Activated CD4-positive, alpha-beta T cell treated with anti-CD3 and anti-CD28 coated beads, Interleukin-2, amount 10 ng/mL, durations not matched to agents 24 days and 14 days (primary cell): ENCODE data around the gene IGFBP2. TPM values are rescaled to one million over a fixed set of nuclear protein-coding genes. Genes with fewer than 3 reads are reported as not detected.

Experiments used
- DNase-seq: peaks from one replicate; pipeline ENCODE4 v3.0.0; 2022
- H3K27ac Mint-ChIP-seq: one replicate; pipeline ENCODE4 v1.8.0; 2022; ENCODE audit warnings: mild to moderate bottlenecking, mixed read lengths
- H3K27me3 Mint-ChIP-seq: one replicate; pipeline ENCODE4 v1.8.0; 2022; ENCODE audit warnings: mixed read lengths
- H3K36me3 Mint-ChIP-seq: one replicate; pipeline ENCODE4 v1.8.0; 2022; ENCODE audit warnings: low read depth, mild to moderate bottlenecking, mixed read lengths
- H3K4me1 Mint-ChIP-seq: one replicate; pipeline ENCODE4 v1.8.0; 2021; ENCODE audit warnings: mixed read lengths
- H3K4me3 Mint-ChIP-seq: one replicate; pipeline ENCODE4 v1.8.0; 2022; ENCODE audit warnings: mild to moderate bottlenecking, moderate library complexity, mixed read lengths
- H3K9me3 Mint-ChIP-seq: one replicate; pipeline ENCODE4 v1.8.0; 2021; ENCODE audit warnings: mixed read lengths
- intact Hi-C: fragments of 100-400 bp; cut with micrococcal nuclease; formaldehyde crosslinking; loops from one replicate; pipeline ENCODE4 v1.15.1; 2023
- total RNA-seq: library from RNA; stranded (reverse); gene quantifications from 2 replicates; pipeline ENCODE4 v1.2.3, GENCODE V29; 2022

Gene IGFBP2
- total RNA-seq, 1 donor from 2014 or later = 42.4 TPM

DNA sequence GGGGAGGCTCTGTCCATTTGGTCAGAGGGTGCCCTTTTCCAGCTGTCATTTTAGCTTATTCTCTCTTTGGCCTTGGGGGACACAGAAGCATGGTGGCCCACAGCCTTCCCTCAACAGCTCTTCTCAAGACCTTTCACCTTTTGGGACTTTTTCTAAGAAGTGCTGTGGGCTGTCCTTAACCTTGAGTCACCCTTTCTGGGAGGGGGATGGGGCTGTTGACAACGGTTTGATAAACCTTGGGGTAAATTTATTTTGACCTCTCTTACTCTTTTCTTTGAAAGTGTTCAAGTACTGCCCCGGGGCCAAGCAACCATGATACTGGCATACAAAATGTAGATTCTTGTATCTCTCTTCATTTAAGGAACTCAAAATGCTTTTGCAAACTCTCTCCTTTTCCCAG is 48.5 kb downstream of the IGFBP2 start:
- DNase-seq = no peak
- no peak overlapping the region for H3K4me3 Mint-ChIP-seq
- H3K27ac Mint-ChIP-seq = no peak overlapping the region
- H3K9me3 Mint-ChIP-seq = no peaks in the 10 kb centered on the region
- peaks cover 9% of the 10 kb centered on the region for H3K4me1 Mint-ChIP-seq
- peaks cover 17% of the 10 kb centered on the region for H3K27me3 Mint-ChIP-seq
- H3K36me3 Mint-ChIP-seq = no peaks in the 10 kb centered on the region
- intact Hi-C loops = loop anchor here (1.0 to 5.0 kb wide), 3 partner anchors 461 to 1031 kb away; no protein-coding TSS in a partner anchor

DNA sequence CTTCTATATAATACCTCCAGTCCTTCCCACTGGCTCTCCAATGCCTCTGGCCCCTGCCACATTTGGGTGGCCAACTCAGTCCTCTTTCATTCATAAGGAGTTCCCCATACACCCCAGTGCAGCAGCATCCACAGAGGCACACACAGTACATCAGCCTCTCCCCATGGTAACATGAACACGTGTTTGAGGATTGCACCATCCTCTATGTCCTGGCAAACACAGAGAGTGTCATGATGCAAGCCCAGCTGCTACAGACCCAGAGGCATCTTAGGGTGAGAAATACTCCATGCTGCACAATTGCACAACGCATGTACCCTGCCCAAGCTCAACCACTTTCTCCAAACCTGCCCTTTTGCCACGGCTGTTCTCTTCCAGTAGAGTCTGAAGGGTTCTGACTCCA is 50.6 kb downstream of the IGFBP2 start:
- peaks cover 9% of the 10 kb centered on the region for H3K4me1 Mint-ChIP-seq
- H3K27me3 Mint-ChIP-seq = peaks cover 23% of the 10 kb centered on the region
- DNase-seq = no peak
- H3K36me3 Mint-ChIP-seq = no peaks in the 10 kb centered on the region
- no peak overlapping the region for H3K27ac Mint-ChIP-seq
- no peak overlapping the region for H3K4me3 Mint-ChIP-seq
- intact Hi-C loops = loop anchor here (2.0 to 5.0 kb wide), 2 partner anchors 458 to 1029 kb away; no protein-coding TSS in a partner anchor
- no peaks in the 10 kb centered on the region for H3K9me3 Mint-ChIP-seq

DNA sequence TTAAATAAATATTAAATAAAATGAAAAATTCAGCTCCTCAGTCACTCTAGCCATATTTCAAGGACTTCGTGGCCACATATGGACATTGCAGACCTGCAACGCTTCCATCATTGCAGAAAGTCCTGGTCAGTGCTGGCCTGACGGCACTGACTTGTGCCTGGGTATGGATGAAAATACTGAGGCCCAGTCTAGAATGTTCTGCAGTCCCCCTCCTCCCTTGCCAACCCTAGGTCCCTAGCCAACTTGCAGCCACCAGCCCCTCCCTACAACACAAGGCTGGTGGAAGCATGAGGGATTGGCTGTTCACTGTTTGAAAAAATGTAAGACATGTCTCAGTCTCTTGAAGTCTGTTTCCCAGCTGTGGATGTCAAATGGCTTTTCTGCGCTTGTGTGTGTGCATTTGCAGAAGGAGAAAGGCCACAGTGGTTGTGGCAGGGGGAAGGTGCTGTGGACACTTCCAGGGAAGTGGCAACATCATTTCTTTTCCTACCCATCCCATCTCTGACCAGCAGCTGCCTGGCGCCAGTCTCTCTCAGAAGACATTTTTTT is 52.2 kb downstream of the IGFBP2 start:
- no peak for DNase-seq
- Mint-ChIP-seq H3K27me3 (peaks cover 33% of the 10 kb centered on the region), H3K27ac (no peak overlapping the region), H3K9me3 (no peaks in the 10 kb centered on the region), H3K4me1 (peaks cover 11% of the 10 kb centered on the region), H3K4me3 (no peak overlapping the region), H3K36me3 (no peaks in the 10 kb centered on the region)
- intact Hi-C loops = no loop called here

DNA sequence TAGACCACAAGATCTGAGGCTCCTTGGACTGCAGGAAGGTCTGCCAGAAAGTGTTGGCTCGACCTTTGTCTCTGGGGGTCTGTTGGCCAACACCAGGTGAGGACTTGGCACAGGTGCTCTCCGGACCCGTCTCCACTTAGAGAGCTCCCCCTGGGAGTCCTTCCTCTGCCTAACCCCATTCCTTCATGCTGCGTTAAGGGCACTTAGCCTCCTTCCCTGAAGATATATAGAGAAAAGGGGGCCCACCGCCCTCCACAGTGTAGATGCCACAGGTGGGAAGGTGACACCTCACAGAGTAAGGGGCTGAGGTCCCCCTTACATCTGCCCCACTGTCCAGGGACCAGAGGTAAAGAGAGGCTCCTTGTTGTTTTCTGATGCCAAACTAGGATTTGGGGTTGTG is 53.9 kb downstream of the IGFBP2 start:
- H3K4me1 Mint-ChIP-seq = peaks cover 12% of the 10 kb centered on the region
- no peak for DNase-seq
- H3K36me3 Mint-ChIP-seq = no peaks in the 10 kb centered on the region
- no peak overlapping the region for H3K27ac Mint-ChIP-seq
- H3K27me3 Mint-ChIP-seq = peaks cover 43% of the 10 kb centered on the region
- H3K9me3 Mint-ChIP-seq = no peaks in the 10 kb centered on the region
- H3K4me3 Mint-ChIP-seq = no peak overlapping the region
- intact Hi-C loops = no loop called here

DNA sequence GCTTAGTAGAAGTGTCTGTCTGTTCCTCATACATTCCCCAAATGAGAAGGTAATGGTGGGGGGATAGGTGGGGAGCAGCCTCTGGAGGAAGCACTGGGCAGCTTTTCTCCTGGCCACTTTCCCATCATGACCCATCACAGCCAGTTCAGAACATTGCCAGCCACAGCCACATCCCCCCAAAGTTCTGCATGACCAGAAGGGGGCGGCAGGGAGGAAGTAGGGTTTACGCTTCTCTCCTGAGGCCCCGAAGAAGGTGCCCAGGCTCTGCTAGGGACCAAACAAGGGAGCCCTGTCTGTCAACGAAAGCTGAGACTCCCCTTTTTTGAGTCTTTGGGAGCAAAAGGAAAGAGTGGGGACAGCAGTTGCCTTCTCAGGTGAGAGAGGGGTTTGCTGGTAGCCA is 54.4 kb downstream of the IGFBP2 start:
- peak; percentile 66 for DNase-seq
- H3K9me3 Mint-ChIP-seq = no peaks in the 10 kb centered on the region
- intact Hi-C loops = no loop called here
- H3K27me3 Mint-ChIP-seq = peaks cover 47% of the 10 kb centered on the region
- no peak overlapping the region for H3K4me3 Mint-ChIP-seq
- H3K4me1 Mint-ChIP-seq = peaks cover 12% of the 10 kb centered on the region
- no peaks in the 10 kb centered on the region for H3K36me3 Mint-ChIP-seq
- H3K27ac Mint-ChIP-seq = no peak overlapping the region

DNA sequence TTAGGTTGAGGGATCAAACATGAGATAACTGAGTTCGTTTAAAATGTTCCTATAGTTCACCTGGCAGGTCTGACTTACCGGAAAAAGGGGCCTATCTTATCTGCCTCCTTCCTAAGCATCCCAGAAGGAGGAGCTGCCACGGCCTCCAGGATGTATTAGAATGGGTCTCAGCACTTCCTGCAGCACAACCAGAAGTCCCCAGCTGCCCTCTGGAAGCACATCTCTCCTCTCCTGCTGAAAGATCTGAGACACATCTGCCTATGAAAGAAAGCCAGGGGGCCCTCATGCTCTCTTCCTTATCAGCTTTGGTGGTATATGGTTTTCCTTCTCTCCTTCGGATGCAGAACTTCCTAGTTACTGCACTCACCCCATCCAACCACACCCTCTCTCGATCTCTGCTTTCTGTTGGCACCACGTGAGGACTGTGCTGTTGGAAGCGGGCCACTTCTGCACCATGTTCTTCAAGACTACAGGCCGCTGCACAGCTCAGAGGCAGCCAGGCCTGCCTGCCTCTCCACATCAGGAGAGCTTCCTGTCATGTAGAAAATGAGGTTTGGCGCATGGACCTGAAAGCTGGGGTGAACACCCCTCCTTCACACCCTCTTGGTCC is 55.6 kb downstream of the IGFBP2 start:
- Mint-ChIP-seq H3K9me3 (no peaks in the 10 kb centered on the region), H3K27me3 (peaks cover 51% of the 10 kb centered on the region), H3K4me3 (no peak overlapping the region), H3K36me3 (no peaks in the 10 kb centered on the region), H3K27ac (no peak overlapping the region), H3K4me1 (peaks cover 17% of the 10 kb centered on the region)
- intact Hi-C loops = no loop called here
- no peak for DNase-seq

DNA sequence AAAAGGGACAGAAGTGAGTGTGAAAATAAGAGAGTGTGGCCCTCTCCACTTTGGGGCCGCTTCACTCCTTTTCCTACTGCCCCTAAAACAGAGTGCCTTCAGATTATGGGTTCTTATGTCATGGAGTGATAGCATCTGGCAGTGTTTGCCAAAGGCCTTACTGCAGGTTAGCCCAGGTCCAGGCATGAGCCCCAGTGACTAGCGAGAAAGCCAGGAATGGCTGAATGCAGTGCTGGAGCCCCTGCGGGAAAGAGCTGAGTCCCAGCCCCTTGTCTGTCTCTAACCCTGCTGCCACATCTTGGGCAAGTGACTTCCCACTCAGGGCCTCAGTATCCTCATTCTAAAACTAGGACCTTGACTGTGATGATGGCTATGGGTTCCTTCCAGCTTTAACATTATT is 56.2 kb downstream of the IGFBP2 start:
- Mint-ChIP-seq H3K4me1 (peaks cover 21% of the 10 kb centered on the region), H3K27me3 (peaks cover 51% of the 10 kb centered on the region), H3K27ac (no peak overlapping the region), H3K36me3 (no peaks in the 10 kb centered on the region), H3K4me3 (no peak overlapping the region), H3K9me3 (no peaks in the 10 kb centered on the region)
- intact Hi-C loops = no loop called here
- no peak for DNase-seq

DNA sequence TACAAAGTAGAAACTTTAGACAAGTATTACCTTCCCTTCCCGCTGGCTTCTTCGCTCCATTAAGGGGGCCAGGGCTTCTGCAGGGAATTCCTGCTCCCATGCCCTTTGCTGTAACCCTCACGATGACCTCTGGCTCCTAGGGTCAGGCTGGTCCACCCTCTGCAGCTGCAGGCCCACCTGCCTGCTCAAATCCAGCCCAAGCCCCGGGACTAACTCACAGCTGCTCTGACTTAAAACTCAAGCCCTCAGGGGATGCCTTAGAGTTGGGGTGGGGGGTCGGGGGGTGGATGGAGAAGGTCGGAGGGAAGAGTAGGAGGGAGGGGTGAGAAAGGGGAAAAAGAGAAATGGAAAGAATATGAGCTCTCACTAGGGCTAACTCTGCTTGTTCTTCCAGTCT is 57.2 kb downstream of the IGFBP2 start:
- H3K9me3 Mint-ChIP-seq = no peaks in the 10 kb centered on the region
- peaks cover 53% of the 10 kb centered on the region for H3K27me3 Mint-ChIP-seq
- peaks cover 21% of the 10 kb centered on the region for H3K4me1 Mint-ChIP-seq
- no peak overlapping the region for H3K4me3 Mint-ChIP-seq
- no peak overlapping the region for H3K27ac Mint-ChIP-seq
- intact Hi-C loops = loop anchor here (5.0 kb wide), 2 partner anchors 167 to 1067 kb away; no protein-coding TSS in a partner anchor
- no peak for DNase-seq
- H3K36me3 Mint-ChIP-seq = no peaks in the 10 kb centered on the region

DNA sequence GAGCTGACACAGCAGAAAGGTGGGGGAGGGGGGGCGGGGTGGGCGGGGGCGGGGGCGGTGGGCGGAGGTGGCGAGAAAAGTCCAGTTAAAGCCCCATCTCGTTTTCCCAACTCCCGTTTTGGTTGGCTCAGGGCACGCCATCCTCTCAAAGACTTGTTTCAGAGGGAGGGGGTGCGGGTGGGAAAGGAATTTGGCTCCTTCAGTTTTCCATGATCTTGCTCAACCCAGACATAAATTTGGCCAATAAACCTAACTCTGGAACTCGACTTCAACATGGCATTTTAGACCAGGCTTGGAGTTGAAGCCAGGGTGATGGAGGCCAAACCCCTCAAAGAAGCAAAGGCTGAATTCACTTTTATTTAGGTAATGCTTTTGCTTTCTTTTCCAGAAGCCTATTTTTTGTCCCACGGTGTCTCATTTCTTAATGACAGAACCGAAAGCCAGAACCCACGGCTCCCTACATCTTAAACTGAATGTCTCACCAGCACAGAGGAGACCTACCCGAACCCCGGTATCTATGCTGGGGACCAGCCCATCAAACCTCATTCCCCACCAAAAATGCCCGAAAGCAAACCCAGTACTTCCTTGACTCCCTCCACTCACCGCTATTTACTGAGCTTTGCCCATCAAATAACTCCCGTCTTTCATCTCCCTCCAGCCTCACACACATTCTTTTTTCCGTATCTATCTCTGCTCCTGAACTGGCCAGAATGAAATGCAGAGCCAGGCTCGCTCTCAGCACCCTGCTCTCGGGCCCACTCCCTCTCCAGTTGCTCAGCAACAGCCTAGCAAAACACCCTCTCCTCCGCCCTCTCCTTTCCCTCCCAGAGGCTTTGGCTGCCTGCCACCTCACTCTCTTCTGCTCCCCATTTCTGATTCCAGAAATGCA is 57.9 kb downstream of the IGFBP2 start:
- DNase-seq = peak; percentile 76
- Mint-ChIP-seq H3K36me3 (no peaks in the 10 kb centered on the region), H3K9me3 (no peaks in the 10 kb centered on the region), H3K4me1 (peaks cover 21% of the 10 kb centered on the region), H3K27ac (peak overlapping the region; percentile 8), H3K4me3 (peak overlapping the region; percentile 53), H3K27me3 (peaks cover 55% of the 10 kb centered on the region)
- intact Hi-C loops = loop anchor here (5.0 kb wide), 2 partner anchors 166 to 1066 kb away; no protein-coding TSS in a partner anchor

DNA sequence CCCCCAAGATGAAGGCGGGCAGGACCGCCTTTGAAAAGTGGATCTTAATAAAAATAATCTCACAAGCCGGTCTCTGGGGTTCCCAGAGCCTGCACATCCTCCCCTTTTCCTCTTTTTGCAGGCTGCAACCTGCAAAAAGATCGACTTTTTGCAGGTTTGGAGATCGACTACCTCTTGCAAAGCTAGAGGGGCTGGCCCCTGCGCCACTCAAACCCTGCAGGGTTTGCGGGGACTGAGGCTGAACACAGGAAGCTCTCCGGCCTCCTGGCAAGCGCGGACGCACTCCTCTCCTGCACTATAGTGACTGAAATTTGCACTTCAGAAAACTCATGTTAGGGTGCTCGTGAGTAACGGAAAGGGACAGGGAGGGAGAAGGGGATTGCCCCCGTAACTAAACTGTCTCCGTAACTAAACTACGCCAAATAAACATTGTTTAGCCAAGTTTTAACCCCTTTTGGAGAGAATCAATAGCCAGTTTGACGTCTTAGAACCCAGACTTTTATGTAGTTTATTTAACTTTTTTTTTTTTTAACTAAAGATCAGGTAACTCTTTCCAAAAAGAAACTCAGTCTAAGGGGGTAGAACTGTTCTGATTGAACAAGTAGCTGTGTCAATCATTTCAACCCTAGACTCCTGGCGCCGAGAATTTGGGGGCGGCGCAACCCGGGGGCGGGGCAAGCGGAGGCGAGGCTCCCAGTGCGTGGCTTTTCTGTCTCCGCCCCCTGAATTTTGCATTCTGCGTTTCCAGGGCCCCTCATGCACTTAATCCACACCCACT is 59.6 kb downstream of the IGFBP2 start:
- H3K9me3 Mint-ChIP-seq = no peaks in the 10 kb centered on the region
- H3K4me3 Mint-ChIP-seq = peak overlapping the region; percentile 89
- H3K27ac Mint-ChIP-seq = peak overlapping the region; percentile 75
- peaks cover 65% of the 10 kb centered on the region for H3K27me3 Mint-ChIP-seq
- intact Hi-C loops = loop anchor here (2.0 to 5.0 kb wide), 4 partner anchors 164 to 1064 kb away; no protein-coding TSS in a partner anchor
- DNase-seq = peak; percentile 93
- peaks cover 21% of the 10 kb centered on the region for H3K4me1 Mint-ChIP-seq
- no peaks in the 10 kb centered on the region for H3K36me3 Mint-ChIP-seq

DNA sequence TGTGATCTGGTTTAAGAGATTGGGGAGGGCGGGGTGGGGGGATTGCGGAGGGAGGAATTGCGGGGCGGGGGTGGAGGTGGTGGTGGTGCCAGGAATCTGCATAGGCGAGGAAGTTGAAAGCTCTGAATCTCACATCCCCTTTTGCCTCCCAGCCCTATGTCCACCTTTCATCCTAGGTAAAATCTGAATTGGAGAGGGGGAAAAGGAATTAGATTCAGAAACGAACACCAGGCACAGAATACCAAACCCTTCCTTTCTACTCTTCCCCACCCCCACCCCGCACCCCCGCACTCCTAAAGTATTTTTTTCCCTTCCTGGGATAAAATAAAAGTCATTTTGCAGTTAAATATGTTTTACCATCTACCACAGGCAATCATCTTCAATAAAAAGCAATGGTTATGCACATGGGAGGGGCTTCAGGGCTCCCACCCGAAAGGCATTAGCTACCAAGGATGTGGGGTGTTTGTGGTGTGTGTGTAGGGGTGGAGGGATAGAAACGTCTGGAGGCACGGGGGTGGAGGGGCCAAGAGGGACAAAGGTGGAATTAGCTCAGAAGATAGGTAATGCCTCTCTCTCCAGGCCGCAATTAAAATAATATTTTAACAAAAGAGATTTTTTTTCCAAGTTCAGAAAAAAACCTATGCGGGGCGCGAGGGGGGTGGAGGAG is 60.3 kb downstream of the IGFBP2 start:
- H3K4me3 Mint-ChIP-seq = peak overlapping the region; percentile 89
- H3K36me3 Mint-ChIP-seq = no peaks in the 10 kb centered on the region
- H3K27ac Mint-ChIP-seq = no peak overlapping the region
- H3K4me1 Mint-ChIP-seq = peaks cover 21% of the 10 kb centered on the region
- intact Hi-C loops = loop anchor here (2.0 to 5.0 kb wide), 4 partner anchors 164 to 1064 kb away; no protein-coding TSS in a partner anchor
- no peak for DNase-seq
- H3K27me3 Mint-ChIP-seq = peaks cover 72% of the 10 kb centered on the region
- H3K9me3 Mint-ChIP-seq = no peaks in the 10 kb centered on the region

DNA sequence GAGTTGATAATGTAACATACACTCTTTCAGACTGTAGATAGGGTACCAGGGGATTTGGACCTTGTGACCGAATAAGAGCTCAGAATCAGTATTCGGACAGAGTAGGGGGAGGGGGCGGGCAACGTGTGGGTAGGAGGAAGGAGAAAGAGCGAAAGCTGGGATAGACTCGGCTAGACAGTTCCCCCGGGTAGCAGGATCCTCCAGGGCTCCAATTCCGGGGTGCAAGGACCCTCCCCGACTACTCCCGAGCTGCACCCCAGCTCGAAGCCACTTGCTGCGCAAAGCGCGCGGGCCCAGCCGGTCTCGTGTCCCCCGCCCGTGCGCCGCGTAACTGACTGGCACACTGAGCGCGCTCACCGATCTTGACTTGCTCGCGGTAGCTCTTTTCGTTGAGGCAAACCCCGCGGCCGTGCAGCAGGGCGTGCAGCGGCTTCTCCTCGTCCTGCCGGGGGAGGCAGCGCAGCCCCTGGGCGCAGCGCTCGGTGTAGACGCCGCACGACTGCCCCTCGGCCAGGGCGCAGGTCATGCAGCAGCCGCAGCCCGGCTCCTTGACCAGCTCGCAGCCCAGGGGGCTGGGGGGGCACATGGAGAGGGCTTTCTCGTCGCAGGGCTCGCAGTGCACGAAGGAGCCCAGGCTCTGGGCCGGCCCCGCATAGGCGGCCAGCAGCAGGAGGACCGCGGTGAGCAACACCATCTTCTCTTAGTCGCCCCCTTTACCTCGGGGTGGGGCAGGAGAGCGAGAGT is 61.0 kb downstream of the IGFBP2 start:
- peak; percentile 85 for DNase-seq
- peaks cover 68% of the 10 kb centered on the region for H3K27me3 Mint-ChIP-seq
- intact Hi-C loops = loop anchor here (5.0 kb wide), 2 partner anchors 163 to 1063 kb away; no protein-coding TSS in a partner anchor

More for the DNA sequence above, 61.0 kb downstream of the IGFBP2 start:
- Mint-ChIP-seq H3K4me1 (peaks cover 18% of the 10 kb centered on the region), H3K27ac (no peak overlapping the region), H3K36me3 (no peaks in the 10 kb centered on the region), H3K4me3 (peak overlapping the region; percentile 89), H3K9me3 (no peaks in the 10 kb centered on the region)
